HepG2 (cell line): ENCODE results near the gene BCO2. TPM values are rescaled to one million over a fixed set of nuclear protein-coding genes. Genes with fewer than 3 reads are reported as not detected.
A peak's percentile ranks its signal among the peaks of the same experiment; 100 is the strongest.

Experiments
- AKAP8 ChIP-seq: sonication (generic); formaldehyde crosslinking; IDR thresholded peaks from 2 replicates; pipeline ENCODE4 v1.5.1; 2020; ENCODE audit warnings: mild to moderate bottlenecking, missing genetic modification reagents
- BCL6 ChIP-seq: IDR thresholded peaks from 2 replicates; pipeline ENCODE4 v1.6.1; 2016; ENCODE audit warnings: missing genetic modification reagents, missing compliant biosample characterization
- GATAD1 ChIP-seq: IDR thresholded peaks from 2 replicates; pipeline ENCODE4 v1.6.1; 2016; ENCODE audit warnings: missing genetic modification reagents, missing compliant biosample characterization
- GATAD2A ChIP-seq: IDR thresholded peaks from 2 replicates; pipeline ENCODE4 v1.6.1; 2016
- HNF1A ChIP-seq, 2 experiments: sonication (generic) in 1 of 2; formaldehyde crosslinking in 1 of 2; IDR thresholded peaks; 2 replicates each; pipeline versions ENCODE4 v1.4.0 to v1.6.1; 2016 to 2020; ENCODE audit warnings: borderline replicate concordance in 1 of 2, low read depth in 1 of 2, mild to moderate bottlenecking in 1 of 2, missing genetic modification reagents in 1 of 2
- HNRNPL ChIP-seq: fragments of 200-400 bp; formaldehyde crosslinking; IDR thresholded peaks from 2 replicates; pipeline ENCODE4 v1.6.1; 2017; ENCODE audit warnings: mild to moderate bottlenecking, low read depth, low read length
- KDM5A ChIP-seq: fragments of 200-600 bp; sonication (generic); IDR thresholded peaks from 2 replicates; pipeline ENCODE4 v1.7.0; 2018; ENCODE audit warnings: antibody characterized with exemption, mild to moderate bottlenecking, low read length, borderline replicate concordance
- LBX2 ChIP-seq: sonication (generic); formaldehyde crosslinking; IDR thresholded peaks from 2 replicates; pipeline ENCODE4 v1.5.0; 2020; ENCODE audit warnings: missing genetic modification reagents, mild to moderate bottlenecking, borderline replicate concordance
- MAF1 ChIP-seq: sonication (generic); formaldehyde crosslinking; IDR thresholded peaks from 2 replicates; pipeline ENCODE4 v1.5.0; 2020; ENCODE audit warnings: missing genetic modification reagents, borderline replicate concordance
- MIXL1 ChIP-seq: IDR thresholded peaks from 2 replicates; pipeline ENCODE4 v1.6.1; 2016
- NFIB ChIP-seq: sonication (generic); formaldehyde crosslinking; IDR thresholded peaks from 2 replicates; pipeline ENCODE4 v1.9.0; 2021; ENCODE audit warnings: missing genetic modification reagents, mild to moderate bottlenecking, borderline replicate concordance
- NFKB2 ChIP-seq: sonication (generic); formaldehyde crosslinking; IDR thresholded peaks from 2 replicates; pipeline ENCODE4 v1.4.0; 2020; ENCODE audit warnings: missing genetic modification reagents, borderline replicate concordance
- NFYC ChIP-seq: IDR thresholded peaks from 2 replicates; pipeline ENCODE4 v1.6.1; 2016; ENCODE audit warnings: missing genetic modification reagents, missing compliant biosample characterization
- TBX3 ChIP-seq: fragments of 450-650 bp; IDR thresholded peaks from 2 replicates; pipeline ENCODE4 v1.6.1; 2017; ENCODE audit warnings: antibody characterized with exemption, mild to moderate bottlenecking, inconsistent platforms, borderline replicate concordance
- TIGD3 ChIP-seq: sonication (generic); formaldehyde crosslinking; IDR thresholded peaks from 2 replicates; pipeline ENCODE4 v1.5.1; 2020; ENCODE audit warnings: mild to moderate bottlenecking, missing genetic modification reagents, borderline replicate concordance
- ZFX ChIP-seq: sonication (generic); formaldehyde crosslinking; IDR thresholded peaks from 2 replicates; pipeline ENCODE4 v1.4.0; 2020; ENCODE audit warnings: mild to moderate bottlenecking, low read depth, missing genetic modification reagents, moderate library complexity
- ZNF329 ChIP-seq: sonication (generic); formaldehyde crosslinking; IDR thresholded peaks from 2 replicates; pipeline ENCODE4 v1.9.0; 2021; ENCODE audit warnings: low read depth, mild to moderate bottlenecking, missing genetic modification reagents
- ZNF572 ChIP-seq: sonication (generic); formaldehyde crosslinking; IDR thresholded peaks from 2 replicates; pipeline ENCODE4 v1.5.1; 2020; ENCODE audit warnings: mild to moderate bottlenecking, missing genetic modification reagents
- ZNF704 ChIP-seq: sonication (generic); formaldehyde crosslinking; IDR thresholded peaks from 2 replicates; pipeline ENCODE4 v1.8.1; 2023; ENCODE audit warnings: mild to moderate bottlenecking, inconsistent platforms, moderate library complexity, missing genetic modification reagents, borderline replicate concordance
- polyA plus RNA-seq, 8 experiments: library from polyadenylated mRNA; depleted of rRNA in 3 of 8; stranded (reverse) in 7 of 8; unstranded in 1 of 8; fragments of >200 nt; fragmentation: Illumina TruSeq in 4 of 8; extraction: Trizol in 4 of 8; gene quantifications; 2 replicates each; pipeline versions ENCODE4 v1.2.1 to v1.2.3, GENCODE V29; 2011 to 2016; ENCODE audit warnings: low read depth in 4 of 8, missing spikeins in 1 of 8, mixed read lengths in 1 of 8; ENCODE audit not compliant: insufficient read depth in 1 of 8
- total RNA-seq, 5 experiments: library from RNA; depleted of rRNA; stranded (reverse); fragments of >200 nt; fragmentation: Illumina TruSeq; extraction: Trizol; gene quantifications; 2 replicates each; pipeline ENCODE4 v1.2.3, GENCODE V29; 2016; ENCODE audit warnings: low read depth in 1 of 5

BCO2 gene
- total and polyA plus RNA-seq, 2 of the 13 experiments (the other 11 are each of a cell fraction or from before 2014, with no cell fraction given) = 0.38 to 0.58 TPM

- TF ChIP-seq ZNF572 (no peak), GATAD2A (peak; percentile 34; the same call in 1 of the 2 replicates), TBX3 (no peak), BCL6 (CRISPR knock-in tag) (no peak; the same call in 1 of the 2 replicates), ZFX (CRISPR knock-in tag) (peak; percentile 93), NFKB2 (peak; percentile 32; the same call in 1 of the 2 replicates), HNF1A (IDR thresholded peaks at IDR 0.05; ENCODE audit: low read depth) (no peak), HNF1A (CRISPR knock-in tag; IDR thresholded peaks at IDR 0.05; ENCODE audit: borderline replicate concordance) (peak; percentile 49; the same call in 1 of the 2 replicates), ZNF329 (CRISPR knock-in tag) (no peak; the same call in 1 of the 2 replicates), NFYC (CRISPR knock-in tag) (peak; percentile 63), HNRNPL (no peak), AKAP8 (peak; percentile 57; the same call in 1 of the 2 replicates), NFIB (CRISPR knock-in tag) (no peak), LBX2 (CRISPR knock-in tag) (peak; percentile 41; the same call in 1 of the 2 replicates), GATAD1 (peak; percentile 87), MAF1 (CRISPR knock-in tag) (no peak), ZNF704 (CRISPR knock-in tag) (peak; percentile 61; the same call in 1 of the 2 replicates), TIGD3 (CRISPR knock-in tag) (peak; percentile 40; the same call in 1 of the 2 replicates), KDM5A (peak; percentile 75; the same call in 1 of the 2 replicates), MIXL1 (CRISPR knock-in tag) (0 out of 2 replicates have a peak, but pooled peaks have one; percentile 5)
These were observed 50.9 kb downstream of the BCO2 start, which contains the start of gene PTS (continued) for GRCh38 chr11:112226062-112226830.
